SH-SY5Y (cell line): ENCODE results near the gene TBC1D24.

Source experiments
- GATA2 ChIP-seq: IDR thresholded peaks from 2 replicates; pipeline ENCODE4 v1.6.1; 2011; ENCODE audit warnings: mild to moderate bottlenecking, low read depth, low read length
- GATA3 ChIP-seq: IDR thresholded peaks from 2 replicates; pipeline ENCODE4 v1.6.1; 2011; ENCODE audit warnings: low read depth, mild to moderate bottlenecking, low read length, moderate library complexity

Gene TBC1D24

DNA sequence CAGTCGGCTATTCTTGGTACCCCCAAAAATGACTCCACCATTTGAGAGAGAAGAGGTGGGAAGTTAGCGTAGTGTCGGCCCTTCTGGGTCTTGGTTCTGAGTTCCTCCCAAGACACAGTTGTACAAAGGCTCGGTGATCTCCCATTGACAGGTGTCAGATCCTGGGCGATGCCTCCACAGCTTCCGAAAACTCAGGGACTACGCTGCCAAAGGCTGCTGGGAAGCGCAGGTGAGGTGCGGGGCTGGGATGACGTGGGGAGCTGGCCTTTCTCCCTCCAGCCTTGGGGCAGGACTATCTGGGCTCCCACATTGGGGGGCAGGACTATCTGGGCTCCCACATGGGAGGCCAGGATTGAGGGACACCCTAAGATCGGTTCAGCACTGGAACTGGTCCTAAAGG lies 35.3 kb upstream of the TBC1D24 start:
- no peak for TF ChIP-seq GATA2
- TF ChIP-seq GATA3, result no peak

DNA sequence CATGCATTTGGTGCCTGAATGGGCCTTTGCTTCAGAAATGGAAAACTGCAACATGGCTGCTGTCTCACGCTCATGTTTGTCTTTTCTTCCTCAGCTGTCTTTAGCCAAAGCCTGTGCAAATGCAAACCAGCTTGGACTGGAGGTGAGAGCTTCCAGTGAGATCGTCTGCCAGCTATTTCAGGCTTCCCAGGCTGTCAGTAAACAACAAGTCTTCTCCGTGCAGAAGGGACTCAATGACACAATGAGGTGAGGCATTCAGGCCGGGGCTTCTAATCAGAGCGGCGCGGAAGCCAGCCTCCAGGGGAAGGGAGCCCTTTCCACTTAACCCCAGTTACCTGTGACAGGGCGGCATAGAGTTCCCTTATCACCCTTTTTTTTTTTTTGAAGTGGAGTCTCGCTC lies 31.4 kb upstream of the TBC1D24 start:
- TF ChIP-seq GATA3 (no peak), GATA2 (no peak)

DNA sequence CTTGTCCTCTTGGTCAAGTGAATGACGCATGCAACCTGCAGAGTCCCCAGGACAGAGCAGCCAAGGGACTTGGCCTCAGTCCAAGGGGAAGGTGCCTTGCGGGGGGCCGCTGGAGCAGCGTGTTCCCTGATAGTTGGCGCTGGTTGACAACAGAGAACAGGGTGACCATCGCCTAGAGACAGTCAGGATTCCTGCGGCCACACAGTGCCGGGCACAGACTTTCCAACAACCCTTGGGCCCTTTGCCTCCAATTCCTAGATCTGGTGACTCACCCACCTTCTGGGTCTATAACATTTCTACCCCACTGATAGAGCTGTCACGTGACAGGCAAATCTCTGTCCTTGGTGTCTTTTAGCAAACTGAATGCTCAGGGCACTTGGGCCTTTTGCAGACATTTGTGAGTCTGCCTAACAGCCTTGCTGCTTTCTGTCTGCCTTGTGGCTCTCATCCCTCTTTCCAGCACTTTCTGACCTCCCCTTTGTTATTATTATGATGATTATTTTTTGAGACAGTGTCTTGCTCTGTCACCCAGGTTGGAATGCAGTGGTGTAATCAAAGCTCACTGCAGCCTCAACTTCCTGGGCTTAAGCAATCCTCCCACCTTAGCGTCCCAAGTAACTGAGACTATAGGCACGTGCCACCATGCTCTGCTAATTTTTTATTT lies 26.9 kb upstream of the TBC1D24 start:
- no peak for TF ChIP-seq GATA3
- TF ChIP-seq GATA2, result no peak

DNA sequence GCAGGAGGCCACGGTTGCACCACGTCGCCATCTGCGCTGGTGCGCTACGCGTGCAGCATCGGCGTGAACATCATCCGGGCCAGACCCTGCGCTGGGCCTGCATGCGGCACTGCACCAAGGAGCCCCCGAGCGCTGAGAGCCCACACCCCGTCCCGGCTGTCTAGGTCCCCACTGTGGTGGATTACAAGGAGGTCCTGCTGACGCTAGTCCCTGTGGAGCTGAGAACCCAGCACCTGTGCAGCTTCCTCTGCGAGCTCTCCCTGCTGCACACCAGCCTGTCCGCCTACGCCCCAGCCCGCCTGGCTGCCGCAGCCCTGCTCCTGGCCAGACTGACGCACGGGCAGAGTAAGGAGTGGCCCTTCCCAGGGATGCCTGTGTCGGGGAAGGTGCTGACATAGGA lies 25.8 kb upstream of the TBC1D24 start:
- TF ChIP-seq GATA2 (no peak), GATA3 (no peak)

DNA sequence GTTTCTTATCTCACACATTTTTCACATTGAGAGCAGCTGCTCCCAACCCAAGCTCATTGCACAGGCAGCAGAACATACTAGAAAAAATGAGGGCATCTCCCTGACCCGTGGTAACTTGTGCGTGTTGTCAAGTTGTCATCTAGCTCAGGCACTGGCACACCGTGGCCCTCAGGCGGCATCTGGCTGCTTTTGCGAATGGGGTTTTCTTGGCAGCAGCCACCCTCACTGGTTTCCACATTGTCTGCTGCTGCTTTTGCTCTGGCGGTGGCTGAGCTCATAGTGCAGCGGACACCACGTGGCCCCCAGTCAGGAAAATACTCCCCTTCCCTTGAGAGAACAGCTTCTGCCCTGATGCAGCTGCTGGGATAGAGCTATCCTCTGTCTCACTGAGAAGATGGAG lies 24.4 kb upstream of the TBC1D24 start:
- TF ChIP-seq GATA2, result no peak
- TF ChIP-seq GATA3, result no peak

DNA sequence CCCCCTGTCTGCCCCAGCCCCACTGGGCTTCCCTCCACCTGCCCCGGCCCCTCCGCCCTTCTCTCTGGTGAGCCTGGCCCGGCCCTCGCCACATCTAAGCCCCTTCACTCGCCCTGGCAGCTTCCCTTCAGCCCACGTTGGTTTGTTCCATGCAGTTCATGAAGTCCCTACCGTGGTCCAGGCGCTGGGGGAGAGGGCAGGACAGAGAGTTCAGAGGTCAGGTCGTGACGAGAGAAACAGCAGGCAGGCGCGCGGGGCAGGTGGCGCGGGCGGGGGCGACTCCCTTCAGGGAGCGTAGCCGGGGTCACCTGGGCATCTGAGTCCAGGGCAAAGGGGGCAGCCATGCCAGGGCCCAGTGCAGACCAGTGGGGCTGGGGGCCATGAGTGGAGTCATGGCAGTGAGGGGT lies 23.9 kb upstream of the TBC1D24 start:
- no peak for TF ChIP-seq GATA2
- no peak for TF ChIP-seq GATA3

DNA sequence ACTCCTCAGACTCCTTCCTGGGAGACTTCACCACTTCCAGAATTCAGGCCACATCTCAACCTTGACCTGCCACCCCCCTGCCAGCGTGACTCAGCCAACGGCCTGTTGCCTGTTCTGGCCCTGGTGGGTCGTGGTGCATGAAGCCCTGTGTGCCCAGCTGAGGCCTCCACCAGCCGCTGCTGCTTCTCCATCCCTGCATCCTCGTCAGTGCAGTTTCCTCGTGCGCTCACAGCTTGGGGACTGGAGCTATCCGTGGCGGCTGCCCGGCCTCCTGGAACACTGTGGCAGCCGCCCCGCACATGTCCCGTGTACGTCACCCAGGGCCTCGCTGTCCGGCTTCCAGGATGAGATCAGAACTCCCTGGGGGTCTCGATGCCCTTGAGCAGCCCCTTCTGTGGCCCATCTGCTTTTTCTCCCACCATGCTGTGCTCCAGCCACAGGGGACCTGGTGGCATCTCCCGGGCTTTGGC lies 23.0 kb upstream of the TBC1D24 start:
- no peak for TF ChIP-seq GATA2
- TF ChIP-seq GATA3, result no peak

DNA sequence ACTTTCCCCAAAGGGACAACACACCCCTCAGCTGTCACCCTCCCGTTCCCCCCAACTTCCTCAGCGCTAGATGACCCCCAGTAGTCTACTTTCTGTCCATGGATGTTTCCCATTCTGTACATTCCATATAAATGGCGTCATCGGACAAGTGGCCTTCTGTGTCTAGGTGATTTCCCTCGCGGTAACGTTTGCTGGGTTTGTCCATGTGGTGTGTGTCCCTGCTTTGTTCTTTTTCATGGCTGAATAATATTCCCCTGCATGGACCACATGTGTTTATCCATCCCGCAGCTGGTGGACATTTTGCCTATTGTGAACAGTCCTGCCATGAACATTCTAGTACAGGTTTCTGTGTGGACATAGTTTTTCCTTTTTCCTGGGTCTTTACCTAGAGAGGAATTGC lies 22.3 kb upstream of the TBC1D24 start:
- TF ChIP-seq GATA2, result no peak
- no peak for TF ChIP-seq GATA3

DNA sequence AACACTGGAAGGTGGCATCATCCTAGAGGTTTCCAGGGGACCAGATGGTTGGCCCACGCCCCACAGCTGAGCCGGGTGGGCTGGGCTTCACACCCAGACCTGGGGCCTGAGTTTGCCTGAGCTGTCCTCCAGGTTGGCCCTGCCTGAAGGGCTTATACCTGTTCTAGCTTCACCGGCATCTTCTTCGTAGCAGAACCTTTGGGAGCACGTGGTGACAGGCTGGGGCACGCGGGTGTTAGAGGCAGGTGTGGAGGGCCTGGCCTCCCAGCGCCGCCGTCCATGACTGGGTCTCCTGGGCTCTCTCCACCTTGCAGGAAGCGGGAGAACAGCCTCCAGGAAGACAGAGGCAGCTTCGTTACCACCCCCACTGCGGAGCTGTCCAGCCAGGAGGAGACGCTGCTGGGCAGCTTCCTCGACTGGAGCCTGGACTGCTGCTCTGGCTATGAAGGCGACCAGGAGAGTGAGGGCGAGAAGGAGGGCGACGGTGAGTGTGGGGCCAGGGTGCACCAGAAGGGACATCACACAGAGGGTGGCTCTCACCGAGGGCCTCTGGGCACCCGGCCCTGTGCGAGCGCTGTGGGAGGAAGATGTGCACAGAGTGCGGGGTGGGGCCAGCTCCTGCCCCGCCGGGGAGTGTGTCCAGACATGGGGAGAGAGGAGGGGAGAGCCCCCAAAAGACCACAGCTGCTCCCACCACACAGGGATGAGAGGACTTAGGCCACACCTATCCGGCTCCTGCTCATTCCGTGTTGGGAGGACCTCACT lies 19.7 kb upstream of the TBC1D24 start:
- TF ChIP-seq GATA2 (no peak), GATA3 (no peak)

DNA sequence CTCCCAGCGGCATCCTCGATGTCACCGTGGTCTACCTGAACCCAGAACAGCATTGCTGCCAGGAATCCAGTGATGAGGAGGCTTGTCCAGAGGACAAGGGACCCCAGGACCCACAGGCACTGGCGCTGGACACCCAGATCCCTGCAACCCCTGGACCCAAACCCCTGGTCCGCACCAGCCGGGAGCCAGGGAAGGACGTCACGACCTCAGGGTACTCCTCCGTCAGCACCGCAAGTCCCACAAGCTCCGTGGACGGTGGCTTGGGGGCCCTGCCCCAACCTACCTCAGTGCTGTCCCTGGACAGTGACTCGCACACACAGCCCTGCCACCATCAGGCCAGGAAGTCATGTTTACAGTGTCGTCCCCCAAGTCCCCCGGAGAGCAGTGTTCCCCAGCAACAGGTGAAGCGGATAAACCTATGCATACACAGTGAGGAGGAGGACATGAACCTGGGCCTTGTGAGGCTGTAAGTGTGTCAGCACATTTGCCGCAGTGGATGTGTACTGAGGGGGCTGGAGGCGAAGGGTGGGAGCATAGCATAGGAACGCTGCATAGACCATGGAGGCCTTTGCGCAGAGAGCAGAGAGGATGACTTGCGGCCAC lies 18.3 kb upstream of the TBC1D24 start:
- TF ChIP-seq GATA3 (no peak), GATA2 (no peak)

DNA sequence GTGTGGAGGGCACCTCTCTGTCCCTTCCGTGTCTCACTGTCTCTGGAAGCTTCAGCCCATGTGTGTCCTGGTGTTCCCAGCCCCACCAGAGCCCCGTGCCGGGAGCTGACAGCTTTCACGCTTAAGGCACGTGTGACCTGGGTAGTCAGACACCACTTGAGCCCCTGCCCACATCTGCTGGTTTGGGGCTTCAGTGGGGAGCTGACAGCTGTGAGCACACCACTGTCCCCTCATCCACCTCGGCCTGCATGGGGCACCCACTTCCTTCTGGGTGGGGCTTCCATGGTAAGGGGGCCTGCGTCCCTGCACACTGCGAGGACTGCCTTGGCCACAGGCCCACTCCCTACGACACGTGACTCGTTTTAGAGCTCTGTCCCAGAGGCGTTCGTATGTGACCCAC lies 17.7 kb upstream of the TBC1D24 start:
- no peak for TF ChIP-seq GATA3
- no peak for TF ChIP-seq GATA2

DNA sequence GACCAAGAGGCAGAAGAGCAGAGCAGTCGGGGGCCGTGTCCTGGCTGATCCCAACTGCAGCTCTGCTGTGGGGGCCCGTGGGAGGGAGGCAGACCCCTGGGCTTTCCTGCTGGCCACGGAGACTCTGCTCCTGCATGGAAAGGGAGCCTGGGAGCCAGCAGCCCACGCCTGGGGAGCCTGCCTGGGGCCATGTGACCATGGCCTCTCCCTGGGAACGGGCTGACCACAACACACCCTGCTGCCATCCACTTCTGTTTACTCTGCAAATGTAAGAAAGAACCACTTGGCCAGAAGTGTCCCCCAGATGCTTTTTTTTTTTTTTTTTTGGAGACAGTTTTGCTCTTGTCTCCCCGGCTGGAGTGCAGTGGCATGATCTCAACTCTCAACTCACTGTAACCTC lies 17.0 kb upstream of the TBC1D24 start:
- TF ChIP-seq GATA2 (no peak), GATA3 (no peak)

DNA sequence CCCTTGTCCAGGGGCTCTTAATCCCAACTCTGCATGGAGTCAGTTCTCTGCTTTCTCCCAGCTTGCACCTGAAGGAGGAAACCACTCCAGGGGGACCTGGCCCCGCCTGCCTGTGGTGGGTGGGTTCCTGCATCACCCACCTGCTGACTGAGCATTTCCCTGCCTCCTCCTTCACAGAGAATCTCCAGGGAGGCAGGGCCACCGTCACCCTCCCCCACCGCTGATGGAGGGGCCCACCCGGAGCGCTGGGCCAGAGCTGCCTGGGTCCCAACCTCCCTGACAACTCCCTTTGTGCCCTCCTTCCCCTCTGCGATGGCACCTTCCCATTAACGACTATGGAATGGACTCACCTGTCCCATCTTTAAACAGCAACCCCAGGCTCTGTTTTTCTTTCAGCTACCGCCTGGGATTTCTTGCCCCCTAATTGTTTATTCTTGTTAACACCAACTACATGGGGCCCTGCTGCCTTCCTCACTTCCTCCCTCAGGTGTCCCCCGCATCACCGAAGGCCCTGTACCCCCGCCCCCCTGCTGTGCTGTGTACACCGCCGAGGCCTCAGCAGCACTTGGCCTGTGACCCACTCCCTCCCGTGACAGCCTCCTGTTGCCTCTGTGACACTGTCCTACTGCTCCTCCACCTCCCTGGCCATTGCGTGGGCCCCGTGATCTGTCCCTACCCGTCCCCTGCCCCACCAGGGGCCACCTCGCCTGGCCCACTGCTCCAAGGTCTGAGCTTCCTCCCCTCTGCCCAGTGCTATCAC lies 15.9 kb upstream of the TBC1D24 start:
- TF ChIP-seq GATA2, result no peak
- TF ChIP-seq GATA3, result no peak

DNA sequence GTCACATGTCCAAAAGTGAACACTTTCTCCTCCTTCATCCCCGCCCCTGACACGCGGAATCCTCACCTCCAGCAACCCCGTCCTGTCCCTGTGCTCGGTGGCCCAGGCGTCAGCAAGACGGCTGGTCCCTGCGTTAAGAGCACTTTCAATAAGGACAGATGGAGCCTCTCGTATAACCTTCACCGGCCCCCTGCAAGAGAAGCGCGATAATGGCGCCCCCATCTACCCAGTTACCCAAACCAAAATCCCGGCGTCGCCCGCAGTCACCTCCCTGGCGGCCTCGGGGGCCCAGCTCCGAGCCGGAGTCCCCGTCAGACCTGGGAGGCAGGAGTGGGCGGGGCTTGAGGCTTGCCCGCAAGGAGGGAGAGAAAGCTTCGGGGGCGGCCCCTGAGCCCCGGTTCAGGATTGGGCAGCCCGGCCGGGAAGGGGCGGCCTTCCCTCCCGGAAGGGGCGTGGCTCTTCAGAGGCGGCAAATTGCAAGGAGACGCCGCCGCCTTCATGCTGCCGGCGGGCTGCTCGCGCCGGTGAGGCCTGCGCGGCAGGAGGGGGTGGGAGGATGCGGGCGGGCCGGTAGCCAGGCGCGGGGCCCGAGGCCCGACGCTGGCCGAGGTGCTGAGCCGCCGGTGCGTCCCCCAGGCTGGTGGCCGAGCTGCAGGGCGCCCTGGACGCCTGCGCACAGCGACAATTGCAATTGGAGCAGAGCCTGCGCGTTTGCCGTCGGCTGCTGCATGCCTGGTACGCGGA lies 15.1 kb upstream of the TBC1D24 start, which contains the start of gene TEDC2:
TSS of gene TEDC2 (plus strand) at position 463 of the 744 bp plus-strand sequence. CDS start at position 499, 36 bp downstream.
- TF ChIP-seq GATA2 (no peak), GATA3 (no peak)

DNA sequence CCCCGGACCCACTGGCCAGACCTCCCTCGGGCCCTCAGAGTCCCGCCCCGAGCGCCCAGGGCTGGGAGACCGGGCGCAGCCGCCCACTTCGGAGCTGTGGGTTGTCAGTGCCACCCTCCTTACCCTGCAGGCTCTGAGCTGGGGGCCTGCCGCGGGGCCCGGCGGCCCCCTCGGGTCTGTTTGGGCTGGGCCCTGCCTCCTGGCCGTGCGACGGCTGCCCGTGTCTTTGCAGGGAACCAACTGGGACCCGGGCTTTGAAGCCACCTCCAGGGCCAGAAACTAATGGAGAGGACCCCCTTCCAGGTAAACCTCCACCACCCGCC lies 14.6 kb upstream of the TBC1D24 start:
- no peak for TF ChIP-seq GATA3
- no peak for TF ChIP-seq GATA2

DNA sequence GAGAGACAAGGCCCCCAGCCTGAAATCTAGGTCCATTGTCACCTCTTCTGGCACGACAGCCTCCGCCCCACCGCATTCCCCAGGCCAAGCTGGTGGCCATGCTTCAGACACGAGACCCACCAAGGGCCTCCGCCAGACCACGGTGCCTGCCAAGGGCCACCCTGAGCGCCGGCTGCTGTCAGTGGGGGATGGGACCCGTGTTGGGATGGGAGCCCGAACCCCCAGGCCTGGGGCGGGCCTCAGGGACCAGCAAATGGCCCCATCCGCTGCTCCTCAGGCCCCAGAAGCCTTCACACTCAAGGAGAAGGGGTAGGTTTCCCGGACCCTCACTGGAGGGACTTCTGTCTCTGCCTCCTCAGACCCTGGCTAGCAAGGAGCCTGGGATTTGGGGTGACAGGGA lies 14.0 kb upstream of the TBC1D24 start:
- TF ChIP-seq GATA3, result no peak
- no peak for TF ChIP-seq GATA2
